DOHH2 (cell line): Measurements from ENCODE around the gene PRSS38.

Experiments
- H3F3A ChIP-seq: fragments of 200-600 bp; sonication (generic), shearing (Covaris generic); 2 replicates; pipeline ENCODE4 v1.6.0; 2016; ENCODE audit warnings: antibody characterized with exemption, mild to moderate bottlenecking; ENCODE audit not compliant: control insufficient read depth, insufficient read depth
- H3K27ac ChIP-seq: fragments of 200-600 bp; sonication (generic); 2 replicates; pipeline ENCODE4 v1.5.1; 2014; ENCODE audit warnings: low read depth, mild to moderate bottlenecking, low read length, moderate library complexity
- H3K27me3 ChIP-seq: fragments of 200-600 bp; sonication (generic); 2 replicates; pipeline ENCODE4 v1.6.1; 2014; ENCODE audit warnings: mild to moderate bottlenecking, low read length, mixed read lengths; ENCODE audit not compliant: control insufficient read depth
- H3K36me3 ChIP-seq: fragments of 200-600 bp; sonication (generic); 2 replicates; pipeline ENCODE4 v1.6.1; 2014; ENCODE audit warnings: mild to moderate bottlenecking, low read length, moderate library complexity, mixed read lengths; ENCODE audit not compliant: control insufficient read depth
- H3K4me1 ChIP-seq: fragments of 200-600 bp; sonication (generic); 2 replicates; pipeline ENCODE4 v1.6.1; 2014; ENCODE audit warnings: mild to moderate bottlenecking, low read length, mixed read lengths; ENCODE audit not compliant: control insufficient read depth
- H3K4me2 ChIP-seq: fragments of 200-600 bp; sonication (generic); 2 replicates; pipeline ENCODE4 v1.6.0; 2014; ENCODE audit warnings: mild to moderate bottlenecking, low read length, moderate library complexity
- H3K4me3 ChIP-seq: fragments of 200-600 bp; sonication (generic); 2 replicates; pipeline ENCODE4 v1.5.1; 2014; ENCODE audit warnings: mild to moderate bottlenecking, low read length, mixed read lengths
- H3K79me2 ChIP-seq: fragments of 200-600 bp; sonication (generic); 2 replicates; pipeline ENCODE4 v1.6.1; 2014; ENCODE audit warnings: mild to moderate bottlenecking, low read length, mixed read lengths; ENCODE audit not compliant: control insufficient read depth
- H3K9me2 ChIP-seq: fragments of 200-600 bp; sonication (generic); replicated peaks from 2 replicates; pipeline ENCODE4 v1.6.1; 2014; ENCODE audit warnings: mild to moderate bottlenecking, low read length, mixed read lengths; ENCODE audit not compliant: control insufficient read depth
- H3K9me3 ChIP-seq: fragments of 200-600 bp; sonication (generic); 2 replicates; pipeline ENCODE4 v1.6.1; 2014; ENCODE audit warnings: antibody characterized with exemption, low read length, mixed read lengths; ENCODE audit not compliant: control insufficient read depth, insufficient read depth
- H4K20me1 ChIP-seq: fragments of 200-600 bp; sonication (generic); 2 replicates; pipeline ENCODE4 v1.6.0; 2014; ENCODE audit warnings: low read depth, mild to moderate bottlenecking, antibody characterized with exemption, low read length, moderate library complexity; ENCODE audit not compliant: control insufficient read depth, insufficient read depth
- CTCF ChIP-seq: fragments of 200-600 bp; sonication (generic); IDR thresholded peaks from one replicate; pipeline ENCODE4 v1.5.1; 2014; ENCODE audit warnings: antibody characterized with exemption, mild to moderate bottlenecking, low read depth, low read length; ENCODE audit not compliant: poor library complexity, severe bottlenecking
- EZH2phosphoT487 ChIP-seq: fragments of 200-600 bp; sonication (generic); IDR thresholded peaks from 2 replicates; pipeline ENCODE4 v1.6.1; 2017; ENCODE audit warnings: borderline replicate concordance, mild to moderate bottlenecking, antibody characterized with exemption, low read length, moderate library complexity, mixed read lengths

PRSS38 gene

GRCh38 chr1:227776331-227776771 lies 39.1 kb upstream of the PRSS38 start:
- Histone ChIP-seq H4K20me1 (no peaks in the 10 kb centered on the region), H3K4me3 (no peak overlapping the region), H3K27ac (no peak overlapping the region)

GRCh38 chr1:227777156-227777555 lies 38.3 kb upstream of the PRSS38 start:
- Histone ChIP-seq H3K9me2 (no peaks in the 10 kb centered on the region), H3F3A (no peaks in the 10 kb centered on the region), H4K20me1 (no peaks in the 10 kb centered on the region), H3K79me2 (no peaks in the 10 kb centered on the region), H3K9me3 (no peaks in the 10 kb centered on the region), H3K4me2 (no peak overlapping the region), H3K27me3 (no peaks in the 10 kb centered on the region), H3K4me1 (no peaks in the 10 kb centered on the region), H3K4me3 (no peak overlapping the region), H3K36me3 (no peaks in the 10 kb centered on the region), H3K27ac (no peak overlapping the region)
- TF ChIP-seq CTCF: no peak
- TF ChIP-seq EZH2phosphoT487: no peak

More at GRCh38 chr1:227776331-227776771, 39.1 kb upstream of the PRSS38 start:
- Histone ChIP-seq H3K36me3 (no peaks in the 10 kb centered on the region), H3K9me2 (no peaks in the 10 kb centered on the region), H3K4me2 (no peak overlapping the region), H3K9me3 (no peaks in the 10 kb centered on the region), H3K27me3 (no peaks in the 10 kb centered on the region), H3F3A (no peaks in the 10 kb centered on the region), H3K4me1 (no peaks in the 10 kb centered on the region), H3K79me2 (no peaks in the 10 kb centered on the region)
- TF ChIP-seq EZH2phosphoT487 (no peak), CTCF (no peak)

- Histone ChIP-seq H3K27ac (no peak overlapping the region), H3K4me3 (no peak overlapping the region), H3K4me1 (no peaks in the 10 kb centered on the region), H3K79me2 (no peaks in the 10 kb centered on the region), H3K9me2 (no peaks in the 10 kb centered on the region), H4K20me1 (no peaks in the 10 kb centered on the region), H3F3A (no peaks in the 10 kb centered on the region), H3K9me3 (no peaks in the 10 kb centered on the region), H3K36me3 (no peaks in the 10 kb centered on the region), H3K27me3 (no peaks in the 10 kb centered on the region), H3K4me2 (no peak overlapping the region)
- no peak for TF ChIP-seq EZH2phosphoT487
- TF ChIP-seq CTCF: no peak
Observed at GRCh38 chr1:227777646-227778045, 37.8 kb upstream of the PRSS38 start.

- H3K4me3 ChIP-seq: no peak overlapping the region
- no peaks in the 10 kb centered on the region for H3K27me3 ChIP-seq
- H4K20me1 ChIP-seq: no peaks in the 10 kb centered on the region
- no peaks in the 10 kb centered on the region for H3K9me2 ChIP-seq
- H3K36me3 ChIP-seq: no peaks in the 10 kb centered on the region
- no peak overlapping the region for H3K4me2 ChIP-seq
- H3K4me1 ChIP-seq: no peaks in the 10 kb centered on the region
- no peak overlapping the region for H3K27ac ChIP-seq
- H3K79me2 ChIP-seq: no peaks in the 10 kb centered on the region
- no peaks in the 10 kb centered on the region for H3K9me3 ChIP-seq
- TF ChIP-seq CTCF: no peak
- TF ChIP-seq EZH2phosphoT487: no peak
- H3F3A ChIP-seq: no peaks in the 10 kb centered on the region
Observed at GRCh38 chr1:227778401-227778947, 37.0 kb upstream of the PRSS38 start.
